Measurements from ENCODE around the gene CHD9. TPM values are rescaled to one million over a fixed set of nuclear protein-coding genes. Genes with fewer than 3 reads are reported as not detected.

Gene CHD9
- total RNA-seq, 2 experiments from 2014 or later = 13.2 to 18.8 TPM

- H3K27ac Mint-ChIP-seq = no peak overlapping the region
- ATAC-seq (no peak), DNase-seq (no peak)
- ChIA-PET CTCF (interaction anchor here (0.8 kb wide), 1 partner anchor 150 kb away, joined by 3 read pairs; no protein-coding TSS in a partner anchor), POLR2A (no interaction called here)
- no peaks in the 10 kb centered on the region for H3K36me3 Mint-ChIP-seq (ENCODE audit: low read depth)
- no peaks in the 10 kb centered on the region for H3K9me3 Mint-ChIP-seq (ENCODE audit: low read depth)
- peaks cover 3% of the 10 kb centered on the region for H3K27me3 Mint-ChIP-seq
- no peak overlapping the region for H3K4me3 Mint-ChIP-seq
- intact Hi-C loops (cut with DNase I, micrococcal nuclease) = no loop called here
- peaks cover 20% of the 10 kb centered on the region for H3K4me1 Mint-ChIP-seq
Observed at GRCh38 chr16:53087101-53087500, 32.3 kb downstream of the CHD9 start.

DNA sequence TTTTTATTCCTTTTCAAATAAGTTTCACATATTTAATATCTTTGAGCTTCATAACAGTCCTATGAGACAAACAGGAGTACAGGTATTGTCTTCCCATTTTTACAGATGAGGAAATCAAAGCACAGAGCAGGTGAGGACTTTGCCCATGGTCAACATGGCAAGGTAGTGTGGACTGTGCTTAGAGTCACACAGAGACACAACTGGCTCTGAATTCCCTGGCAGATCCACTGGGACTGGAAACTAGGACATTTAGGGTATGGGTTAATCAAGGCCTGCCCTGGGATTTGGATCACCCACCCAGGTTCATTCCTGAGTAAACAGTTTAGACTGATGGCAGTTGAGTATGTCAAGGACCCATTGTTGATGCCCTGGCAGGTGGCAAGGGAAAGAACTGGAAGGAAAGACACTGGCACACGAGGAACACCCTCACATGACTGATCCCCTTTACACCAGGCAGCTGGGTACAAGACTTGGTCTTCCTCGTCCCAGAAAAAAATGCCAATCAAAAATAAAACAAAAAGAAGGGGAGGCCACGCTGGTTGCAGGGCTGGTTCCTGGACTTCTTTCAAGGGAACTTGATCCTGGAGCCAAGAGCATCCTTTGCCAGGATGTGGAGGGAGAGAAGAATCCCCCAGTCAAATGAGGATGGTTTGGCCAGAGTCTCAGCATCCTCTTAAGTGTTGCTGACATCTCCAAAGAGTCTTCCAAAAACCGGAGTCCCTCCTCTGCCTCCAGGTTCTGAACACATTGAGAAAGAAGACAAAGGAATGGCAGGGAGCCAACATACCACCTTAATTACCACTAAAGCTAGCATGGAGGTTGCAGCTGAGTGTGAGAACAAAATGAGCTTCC, 34.9 kb downstream of the CHD9 start:
- intact Hi-C loops (cut with DNase I, micrococcal nuclease) = no loop called here
- no peak for DNase-seq
- no peak overlapping the region for H3K4me3 Mint-ChIP-seq
- no peaks in the 10 kb centered on the region for H3K9me3 Mint-ChIP-seq (ENCODE audit: low read depth)
- no peak overlapping the region for H3K27ac Mint-ChIP-seq
- H3K27me3 Mint-ChIP-seq = peaks cover 3% of the 10 kb centered on the region
- ATAC-seq = no peak
- no peaks in the 10 kb centered on the region for H3K36me3 Mint-ChIP-seq (ENCODE audit: low read depth)
- H3K4me1 Mint-ChIP-seq = peaks cover 25% of the 10 kb centered on the region
- ChIA-PET CTCF (no interaction called here), POLR2A (no interaction called here)

DNA sequence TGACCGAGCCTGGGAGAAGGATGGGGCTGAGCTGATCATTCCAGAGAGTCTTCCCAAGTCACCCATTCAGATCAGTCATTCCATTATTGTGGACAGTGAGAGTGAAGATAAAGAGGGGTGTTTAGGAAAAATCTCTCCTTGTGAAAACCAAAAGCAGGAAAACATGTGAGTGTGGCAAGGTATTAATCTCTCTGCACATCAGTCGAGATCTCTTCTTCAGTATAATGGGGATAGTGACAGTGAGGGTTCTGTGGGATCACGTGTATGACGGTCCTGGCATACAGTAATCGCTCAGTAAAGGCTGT, 35.4 kb downstream of the CHD9 start:
- Mint-ChIP-seq H3K9me3 (ENCODE audit: low read depth) (no peaks in the 10 kb centered on the region), H3K4me3 (no peak overlapping the region)

GRCh38 chr16:53090591-53091411, 36.0 kb downstream of the CHD9 start:
- H3K4me3 Mint-ChIP-seq = no peak overlapping the region

More for the DNA sequence above, 35.4 kb downstream of the CHD9 start:
- DNase-seq = no peak
- CTCF ChIA-PET = no interaction called here
- no peak for ATAC-seq
- intact Hi-C loops (cut with DNase I, micrococcal nuclease) = no loop called here
- Mint-ChIP-seq H3K27me3 (peaks cover 3% of the 10 kb centered on the region), H3K27ac (no peak overlapping the region), H3K4me1 (peaks cover 25% of the 10 kb centered on the region), H3K36me3 (ENCODE audit: low read depth) (no peaks in the 10 kb centered on the region)
- POLR2A ChIA-PET = no interaction called here

GRCh38 chr16:53091466-53092211, 36.8 kb downstream of the CHD9 start:
- Mint-ChIP-seq H3K9me3 (ENCODE audit: low read depth) (no peaks in the 10 kb centered on the region), H3K36me3 (ENCODE audit: low read depth) (no peaks in the 10 kb centered on the region), H3K4me1 (peaks cover 25% of the 10 kb centered on the region), H3K27ac (peak overlapping the region; percentile 56), H3K27me3 (peaks cover 3% of the 10 kb centered on the region), H3K4me3 (no peak overlapping the region)
- DNase-seq (peak; percentile 47), ATAC-seq (peak; percentile 93)
- intact Hi-C loops (cut with DNase I, micrococcal nuclease) = no loop called here
- ChIA-PET POLR2A (no interaction called here), CTCF (no interaction called here)

More at GRCh38 chr16:53090591-53091411, 36.0 kb downstream of the CHD9 start:
- no peaks in the 10 kb centered on the region for H3K9me3 Mint-ChIP-seq (ENCODE audit: low read depth)
- no peaks in the 10 kb centered on the region for H3K36me3 Mint-ChIP-seq (ENCODE audit: low read depth)
- no peak for ATAC-seq
- ChIA-PET CTCF (no interaction called here), POLR2A (no interaction called here)
- intact Hi-C loops (cut with DNase I, micrococcal nuclease) = no loop called here
- peaks cover 25% of the 10 kb centered on the region for H3K4me1 Mint-ChIP-seq
- peaks cover 3% of the 10 kb centered on the region for H3K27me3 Mint-ChIP-seq
- no peak for DNase-seq
- no peak overlapping the region for H3K27ac Mint-ChIP-seq

GRCh38 chr16:53092284-53092683, 37.5 kb downstream of the CHD9 start:
- Mint-ChIP-seq H3K36me3 (ENCODE audit: low read depth) (no peaks in the 10 kb centered on the region), H3K27me3 (peaks cover 3% of the 10 kb centered on the region), H3K4me1 (peaks cover 25% of the 10 kb centered on the region), H3K27ac (no peak overlapping the region), H3K9me3 (ENCODE audit: low read depth) (no peaks in the 10 kb centered on the region), H3K4me3 (no peak overlapping the region)
- intact Hi-C loops (cut with DNase I, micrococcal nuclease) = no loop called here
- no peak for ATAC-seq
- CTCF ChIA-PET = no interaction called here
- no peak for DNase-seq
- POLR2A ChIA-PET = no interaction called here

GRCh38 chr16:53093162-53093744, 38.5 kb downstream of the CHD9 start:
- no peaks in the 10 kb centered on the region for H3K9me3 Mint-ChIP-seq (ENCODE audit: low read depth)

DNA sequence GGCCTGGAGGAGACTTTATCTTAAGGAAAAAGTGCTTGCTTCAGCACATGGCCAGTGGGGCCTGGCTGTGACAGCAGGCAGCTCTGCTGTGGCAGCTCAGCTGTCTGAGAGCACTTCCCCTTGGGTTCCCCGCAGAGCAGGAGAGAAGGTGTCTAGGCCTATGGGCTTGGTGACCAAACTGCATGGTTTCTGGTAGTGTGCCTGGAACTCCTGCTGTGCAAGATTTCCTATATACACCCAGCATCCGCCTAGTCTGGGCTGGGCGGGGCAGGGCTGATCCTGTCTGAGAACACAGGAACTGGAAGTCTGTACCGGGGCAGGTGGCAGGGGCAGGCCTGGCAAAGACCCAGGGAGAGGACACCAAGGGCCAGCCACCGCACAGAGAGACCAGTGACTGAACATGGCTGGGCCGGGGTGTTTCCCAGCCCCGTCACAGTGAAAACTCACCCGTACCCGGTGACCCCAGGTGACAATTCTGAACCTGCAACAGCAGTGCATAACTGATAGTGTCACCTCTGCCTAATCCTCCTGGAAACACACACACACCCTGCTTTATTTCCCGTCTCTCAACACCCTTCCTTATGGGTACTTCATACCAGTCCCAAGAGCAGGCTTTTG, 39.3 kb downstream of the CHD9 start:
- intact Hi-C loops (cut with DNase I, micrococcal nuclease) = no loop called here
- CTCF ChIA-PET = interaction anchor here (0.6 kb wide), 1 partner anchor 229 kb away, joined by 4 read pairs; no protein-coding TSS in a partner anchor
- peaks cover 33% of the 10 kb centered on the region for H3K4me1 Mint-ChIP-seq
- ATAC-seq (peak; percentile 9), DNase-seq (peak; percentile 9)
- H3K36me3 Mint-ChIP-seq (ENCODE audit: low read depth) = no peaks in the 10 kb centered on the region
- no peak overlapping the region for H3K27ac Mint-ChIP-seq
- H3K27me3 Mint-ChIP-seq = peaks cover 3% of the 10 kb centered on the region
- POLR2A ChIA-PET = no interaction called here
- H3K9me3 Mint-ChIP-seq (ENCODE audit: low read depth) = no peaks in the 10 kb centered on the region
- no peak overlapping the region for H3K4me3 Mint-ChIP-seq

More at GRCh38 chr16:53093162-53093744, 38.5 kb downstream of the CHD9 start:
- intact Hi-C loops (cut with DNase I, micrococcal nuclease) = no loop called here
- DNase-seq = no peak
- Mint-ChIP-seq H3K36me3 (ENCODE audit: low read depth) (no peaks in the 10 kb centered on the region), H3K4me1 (peaks cover 25% of the 10 kb centered on the region), H3K4me3 (no peak overlapping the region), H3K27me3 (peaks cover 3% of the 10 kb centered on the region), H3K27ac (no peak overlapping the region)
- ChIA-PET CTCF (interaction anchor here (1.0 kb wide), 1 partner anchor 38 kb away, joined by 3 read pairs; no protein-coding TSS in a partner anchor), POLR2A (no interaction called here)
- no peak for ATAC-seq

GRCh38 chr16:53097190-53097589, 42.4 kb downstream of the CHD9 start:
- POLR2A ChIA-PET = no interaction called here
- no peaks in the 10 kb centered on the region for H3K36me3 Mint-ChIP-seq (ENCODE audit: low read depth)
- no peak for ATAC-seq

DNA sequence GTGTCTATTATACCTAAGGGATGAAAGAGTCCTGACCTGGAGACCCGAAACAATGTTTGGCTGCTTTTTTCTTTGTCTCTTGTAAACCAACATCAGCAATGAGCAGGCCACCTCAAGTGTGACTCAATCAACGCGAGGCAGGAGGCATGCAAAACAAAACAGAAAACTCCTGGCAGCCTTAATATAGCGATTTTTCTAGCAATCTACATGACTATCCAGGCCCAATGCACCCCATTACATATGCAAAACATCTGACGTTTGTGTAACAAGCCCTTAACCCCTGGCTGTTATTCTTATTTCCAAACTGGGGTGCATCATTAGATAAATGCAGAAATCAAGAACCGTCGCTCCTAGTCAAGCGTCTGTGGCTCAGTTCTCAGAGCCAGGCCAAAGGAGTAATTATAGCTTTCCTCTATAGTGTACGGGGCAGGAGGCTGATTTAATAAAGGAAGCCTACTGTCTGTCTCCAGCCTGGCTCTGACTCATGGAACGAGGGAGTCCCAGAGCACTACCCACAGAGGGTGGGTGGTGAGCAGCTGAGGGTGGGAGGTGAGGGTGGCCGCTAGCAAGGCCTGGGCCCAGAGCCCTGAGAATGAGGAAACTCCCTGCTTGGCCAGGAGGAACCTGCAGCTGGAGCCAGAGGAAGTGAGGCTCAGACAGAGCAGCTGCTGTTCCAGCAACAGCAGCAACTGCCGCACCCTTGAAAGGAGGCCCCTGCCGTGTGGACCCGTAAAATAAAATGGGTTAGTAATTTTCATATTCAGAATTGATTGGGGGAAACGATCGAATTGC, 43.9 kb downstream of the CHD9 start:
- POLR2A ChIA-PET = no interaction called here
- peak overlapping the region; percentile 86 for H3K27ac Mint-ChIP-seq

More at GRCh38 chr16:53097190-53097589, 42.4 kb downstream of the CHD9 start:
- no peaks in the 10 kb centered on the region for H3K9me3 Mint-ChIP-seq (ENCODE audit: low read depth)
- intact Hi-C loops (cut with DNase I, micrococcal nuclease) = no loop called here
- peaks cover 23% of the 10 kb centered on the region for H3K4me1 Mint-ChIP-seq
- H3K27ac Mint-ChIP-seq = no peak overlapping the region
- DNase-seq = no peak
- H3K27me3 Mint-ChIP-seq = no peaks in the 10 kb centered on the region
- no peak overlapping the region for H3K4me3 Mint-ChIP-seq
- CTCF ChIA-PET = no interaction called here

More for the DNA sequence above, 43.9 kb downstream of the CHD9 start:
- Mint-ChIP-seq H3K9me3 (ENCODE audit: low read depth) (no peaks in the 10 kb centered on the region), H3K27me3 (no peaks in the 10 kb centered on the region), H3K4me3 (peak overlapping the region; percentile 68), H3K4me1 (peaks cover 21% of the 10 kb centered on the region), H3K36me3 (ENCODE audit: low read depth) (no peaks in the 10 kb centered on the region)
- DNase-seq (peak; percentile 57), ATAC-seq (peak; percentile 66)
- CTCF ChIA-PET = interaction anchor here (0.8 to 1.4 kb wide), 4 partner anchors 31 to 166 kb away, joined by 3 to 10 read pairs (median 4); partner anchors contain the start of gene CHD9
- intact Hi-C loops (cut with DNase I, micrococcal nuclease) = loop anchor here (1.0 to 2.0 kb wide), 4 partner anchors 32 to 44 kb away; partner anchors contain the start of gene CHD9 (in 1 of the 2)

Data from activated CD4-positive, alpha-beta T cell treated with anti-CD3 and anti-CD28 coated beads for 36 hours (primary cell).